HG02981 (cell line): Measurements from ENCODE around the gene PRM2.

Experiments used
- ATAC-seq: cut with Tn5 transposase; IDR thresholded peaks from one replicate; pipeline ENCODE4 v1.9.1; 2021; ENCODE audit warnings: mild to moderate bottlenecking, moderate library complexity; ENCODE audit not compliant: unreplicated experiment

The PRM2 gene

GRCh38 chr16:11232852-11233726 lies 43.2 kb downstream of the PRM2 start:
- ATAC-seq = peak; percentile 60

- no peak for ATAC-seq
These were observed 43.9 kb downstream of the PRM2 start for GRCh38 chr16:11232302-11232851.

DNA sequence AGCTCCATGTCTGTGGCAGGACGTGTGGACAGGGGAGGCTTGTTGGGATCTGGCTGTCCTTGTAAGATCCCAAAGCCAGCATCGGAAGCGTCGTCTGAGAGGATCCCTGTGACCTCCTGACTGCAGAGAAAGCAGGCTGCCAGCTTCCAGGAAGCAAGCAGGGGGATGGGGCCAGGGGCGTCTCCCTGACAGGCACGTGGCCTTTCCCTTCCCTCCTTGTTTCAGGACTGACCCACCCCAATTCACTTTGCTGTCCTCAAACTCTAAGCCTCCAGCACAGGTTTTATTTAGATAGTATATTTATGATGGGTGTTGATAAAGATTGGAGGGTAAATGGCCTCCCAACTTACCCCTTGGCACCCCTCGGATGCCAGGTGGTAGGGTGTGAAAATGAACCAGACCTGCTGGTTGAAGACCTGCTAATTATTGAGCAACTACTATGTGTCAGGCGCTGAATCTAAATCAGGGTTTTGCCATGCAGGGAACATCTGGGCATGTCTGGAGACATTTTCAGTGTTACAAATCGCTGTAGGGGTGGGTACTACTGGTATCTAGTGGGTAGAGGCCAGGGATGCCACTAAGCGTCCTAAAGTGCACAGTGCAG lies 44.8 kb downstream of the PRM2 start:
- no peak for ATAC-seq

- ATAC-seq = no peak
These were observed 46.4 kb downstream of the PRM2 start for GRCh38 chr16:11229906-11230305.

DNA sequence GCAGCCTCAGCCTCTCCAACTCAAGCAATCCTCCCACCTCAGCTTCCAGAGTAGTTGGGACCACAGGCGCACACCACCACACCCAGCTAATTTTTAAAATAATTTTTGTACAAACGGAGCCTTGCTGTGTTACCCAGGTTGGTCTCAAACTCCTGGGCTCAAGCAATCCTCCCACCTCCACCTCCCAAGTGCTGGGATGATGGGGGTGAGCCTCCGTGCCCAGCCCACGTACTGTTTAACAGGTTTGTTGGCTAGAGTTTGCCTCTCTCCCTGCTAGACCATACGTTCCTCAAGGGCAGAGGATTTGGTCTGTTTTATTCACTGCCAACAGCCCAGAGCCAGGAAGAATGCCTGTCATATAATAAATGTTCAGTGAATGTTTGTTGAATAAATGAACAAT lies 46.8 kb downstream of the PRM2 start:
- no peak for ATAC-seq

DNA sequence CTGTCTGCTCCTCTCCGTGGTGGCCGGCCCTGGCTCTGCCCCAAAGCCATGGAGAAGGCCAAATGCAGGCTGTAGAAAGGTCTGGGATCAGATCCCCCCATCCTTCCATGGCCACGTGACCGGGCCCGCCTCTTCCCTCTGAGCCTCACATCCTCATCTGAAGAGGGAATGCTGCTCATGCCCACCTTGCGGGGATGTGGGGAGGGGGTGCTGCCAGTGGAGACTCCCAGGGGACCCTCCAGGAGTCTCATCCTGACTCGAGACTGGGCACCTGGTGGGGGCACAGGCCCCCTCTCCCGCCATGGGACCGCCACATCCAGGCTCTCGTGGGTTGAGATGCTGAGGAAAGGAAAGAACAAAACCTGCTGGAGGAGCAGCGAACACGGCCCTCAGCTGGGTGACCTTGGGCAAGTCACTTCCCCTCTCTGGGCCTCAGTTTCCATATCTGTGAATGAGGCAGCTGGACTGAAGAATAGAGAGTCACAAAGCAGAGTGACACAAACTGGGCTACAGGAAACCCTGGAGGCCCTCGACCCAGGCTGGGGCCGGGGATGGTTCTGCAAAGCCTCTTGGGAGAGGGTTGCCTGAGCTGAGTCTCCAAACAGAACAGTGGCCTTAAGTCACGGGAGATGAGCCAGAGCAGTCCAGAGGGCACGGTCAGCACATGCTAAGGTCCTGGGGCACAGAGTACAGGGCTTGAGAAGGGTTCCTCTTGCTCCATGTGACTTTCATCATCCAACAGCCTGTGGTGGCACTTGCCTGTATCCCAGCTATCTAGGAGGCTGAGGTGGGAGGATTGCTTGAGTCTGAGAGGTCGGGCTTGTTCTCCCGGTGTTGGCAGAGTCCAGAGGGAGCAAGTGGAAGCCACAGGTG lies 50.4 kb downstream of the PRM2 start:
- no peak for ATAC-seq
